ENCODE data around the gene PPP1R9B.

Gene PPP1R9B

DNA sequence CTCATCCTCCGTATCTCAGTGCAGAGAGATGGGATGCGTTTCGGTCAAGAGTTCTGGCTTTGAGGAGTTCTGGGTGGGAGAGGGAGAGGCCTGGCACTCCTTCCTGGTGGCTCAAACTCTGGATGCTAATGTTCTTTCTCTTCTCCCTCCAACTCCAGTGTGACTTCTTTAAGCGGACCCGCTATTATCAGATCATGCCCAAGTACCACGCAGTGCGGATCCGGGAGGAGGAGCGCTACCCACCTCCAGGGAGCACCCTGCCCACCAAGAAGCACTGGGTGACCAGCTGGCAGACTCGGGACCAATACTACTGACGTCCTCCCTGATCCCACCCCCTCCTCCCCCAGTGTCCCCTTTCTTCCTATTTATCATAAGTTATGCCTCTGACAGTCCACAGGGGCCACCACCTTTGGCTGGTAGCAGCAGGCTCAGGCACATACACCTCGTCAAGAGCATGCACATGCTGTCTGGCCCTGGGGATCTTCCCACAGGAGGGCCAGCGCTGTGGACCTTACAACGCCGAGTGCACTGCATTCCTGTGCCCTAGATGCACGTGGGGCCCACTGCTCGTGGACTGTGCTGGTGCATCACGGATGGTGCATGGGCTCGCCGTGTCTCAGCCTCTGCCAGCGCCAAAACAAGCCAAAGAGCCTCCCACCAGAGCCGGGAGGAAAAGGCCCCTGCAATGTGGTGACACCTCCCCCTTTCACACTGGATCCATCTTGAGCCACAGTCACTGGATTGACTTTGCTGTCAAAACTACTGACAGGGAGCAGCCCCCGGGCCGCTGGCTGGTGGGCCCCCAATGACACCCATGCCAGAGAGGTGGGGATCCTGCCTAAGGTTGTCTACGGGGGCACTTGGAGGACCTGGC lies 61.3 kb downstream of the PPP1R9B start:
- peaks cover 0 to 13% (median 2%) of the 10 kb centered on the region in 5 donors for H3K36me3 ChIP-seq (ENCODE audit: control insufficient read depth in 5 of 5, insufficient read depth in 5 of 5, low read length in 5 of 5)
- H3K4me1 ChIP-seq (ENCODE audit: control insufficient read depth in 5 of 5, insufficient read depth in 5 of 5, low read length in 5 of 5) = peaks cover 0 to 2% (median 0%) of the 10 kb centered on the region in 5 donors
- H3K27me3 ChIP-seq (ENCODE audit: control insufficient read depth in 5 of 5, insufficient read depth in 4 of 5, low read length in 5 of 5) = peaks cover 0 to 10% (median 0%) of the 10 kb centered on the region in 5 donors
- H3K4me3 ChIP-seq (ENCODE audit: low read depth in 1 of 5, low read length in 5 of 5) = no peak overlapping the region
- H3K27ac ChIP-seq (ENCODE audit: low read depth, low read length) = no peak overlapping the region
- no peak overlapping the region for H3K9ac ChIP-seq (ENCODE audit: low read length in 5 of 5)
- no peaks in the 10 kb centered on the region for H3K9me3 ChIP-seq (ENCODE audit: control insufficient read depth in 5 of 5, low read length in 5 of 5)

DNA sequence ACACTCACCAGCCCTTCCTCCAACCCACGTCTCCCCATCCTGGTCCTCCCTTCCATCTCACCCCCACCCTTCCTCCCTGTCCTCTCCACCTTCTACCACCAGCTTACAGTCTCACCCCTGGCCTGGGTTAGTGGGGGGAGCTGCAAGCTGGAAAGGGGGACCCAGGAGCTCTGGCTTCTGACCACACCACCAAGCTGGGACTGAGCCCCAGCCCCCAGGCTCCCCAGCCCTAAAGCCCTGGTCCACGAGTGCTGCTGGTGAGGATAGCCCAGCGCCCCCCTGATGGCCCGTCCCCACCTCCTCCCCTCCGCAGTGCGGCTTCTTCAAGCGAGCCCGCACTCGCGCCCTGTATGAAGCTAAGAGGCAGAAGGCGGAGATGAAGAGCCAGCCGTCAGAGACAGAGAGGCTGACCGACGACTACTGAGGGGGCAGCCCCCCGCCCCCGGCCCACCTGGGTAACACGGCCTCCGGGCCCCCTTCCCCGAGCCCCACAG lies 62.5 kb downstream of the PPP1R9B start:
- Histone ChIP-seq H3K27me3 (ENCODE audit: control insufficient read depth in 5 of 5, insufficient read depth in 4 of 5, low read length in 5 of 5) (peaks cover 0 to 10% (median 0%) of the 10 kb centered on the region in 5 donors), H3K27ac (ENCODE audit: low read depth, low read length) (no peak overlapping the region), H3K9ac (ENCODE audit: low read length in 5 of 5) (no peak overlapping the region), H3K36me3 (ENCODE audit: control insufficient read depth in 5 of 5, insufficient read depth in 5 of 5, low read length in 5 of 5) (peaks cover 0 to 13% (median 2%) of the 10 kb centered on the region in 5 donors), H3K4me3 (ENCODE audit: low read depth in 1 of 5, low read length in 5 of 5) (no peak overlapping the region), H3K9me3 (ENCODE audit: control insufficient read depth in 5 of 5, low read length in 5 of 5) (no peaks in the 10 kb centered on the region), H3K4me1 (ENCODE audit: control insufficient read depth in 5 of 5, insufficient read depth in 5 of 5, low read length in 5 of 5) (no peaks in the 10 kb centered on the region)

DNA sequence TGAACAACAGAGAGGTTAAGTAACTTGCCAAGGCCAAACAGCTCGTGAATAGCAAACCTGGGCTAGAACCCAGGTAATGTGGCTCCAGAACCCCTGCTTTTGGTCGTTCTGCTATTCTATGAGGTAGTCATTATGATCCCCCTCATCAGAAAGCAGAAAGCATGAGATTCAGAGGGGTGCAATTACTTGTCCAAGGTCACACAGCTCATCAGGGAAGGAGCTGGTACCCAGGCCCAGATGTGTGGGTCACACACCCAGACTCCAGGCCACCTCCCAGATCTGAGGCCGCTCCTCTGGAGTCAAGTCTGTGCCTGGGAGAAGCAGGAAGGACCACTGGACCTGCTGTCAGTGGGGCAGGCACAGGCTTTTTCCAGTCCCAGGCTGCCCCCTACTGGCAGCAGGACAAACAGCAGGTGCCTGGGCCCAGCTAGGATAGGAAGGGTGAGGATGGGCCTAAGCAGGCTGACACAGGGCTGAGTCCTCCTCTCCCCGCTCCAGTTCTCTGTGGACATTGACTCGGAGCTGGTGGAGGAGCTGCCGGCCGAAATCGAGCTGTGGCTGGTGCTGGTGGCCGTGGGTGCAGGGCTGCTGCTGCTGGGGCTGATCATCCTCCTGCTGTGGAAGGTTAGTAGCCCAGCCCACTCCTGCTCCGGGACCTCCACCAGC lies 63.1 kb downstream of the PPP1R9B start:
- H3K9me3 ChIP-seq (ENCODE audit: control insufficient read depth in 5 of 5, low read length in 5 of 5) = no peaks in the 10 kb centered on the region
- H3K4me3 ChIP-seq (ENCODE audit: low read depth in 1 of 5, low read length in 5 of 5) = no peak overlapping the region
- peaks cover 0 to 13% (median 2%) of the 10 kb centered on the region in 5 donors for H3K36me3 ChIP-seq (ENCODE audit: control insufficient read depth in 5 of 5, insufficient read depth in 5 of 5, low read length in 5 of 5)
- H3K9ac ChIP-seq (ENCODE audit: low read length in 5 of 5) = no peak overlapping the region
- H3K27me3 ChIP-seq (ENCODE audit: control insufficient read depth in 5 of 5, insufficient read depth in 4 of 5, low read length in 5 of 5) = peaks cover 0 to 10% (median 0%) of the 10 kb centered on the region in 5 donors
- H3K4me1 ChIP-seq (ENCODE audit: control insufficient read depth in 5 of 5, insufficient read depth in 5 of 5, low read length in 5 of 5) = no peaks in the 10 kb centered on the region
- no peak overlapping the region for H3K27ac ChIP-seq (ENCODE audit: low read depth, low read length)

Data from subcutaneous abdominal adipose tissue (tissue), 5 donors.